ENCODE results near the gene TRIM67. TPM values are rescaled to one million over a fixed set of nuclear protein-coding genes. Genes with fewer than 3 reads are reported as not detected.

The TRIM67 gene
- total and polyA plus RNA-seq, 12 donors: 0.05 to 0.28 (median 0.11) TPM; not detected in 8

- no peak overlapping the region for H3K27ac ChIP-seq
- H3K27me3 ChIP-seq: peaks cover 0 to 20% (median 8%) of the 10 kb centered on the region in 7 donors
- no peak overlapping the region for H3K4me3 ChIP-seq
- ATAC-seq: no peak
- H3K36me3 ChIP-seq: no peaks in the 10 kb centered on the region
- no peak for DNase-seq
- no peaks in the 10 kb centered on the region for H3K4me1 ChIP-seq
- no peaks in the 10 kb centered on the region for H3K9me3 ChIP-seq
- WGBS, 2 donors: 72 to 75% methylated on average over 5 of the region's 5 CpGs
- intact Hi-C loops (cut with DNase I): loop anchor here in 2 of 10 donors (2.0 to 10.0 kb wide), 2 partner anchors 53 to 187 kb away; no protein-coding TSS in a partner anchor
- no peak for TF ChIP-seq CTCF (IDR thresholded peaks at IDR 0.05)
Observed at GRCh38 chr1:231201979-231202633, 40.2 kb downstream of the TRIM67 start.

- intact Hi-C loops (cut with DNase I): loop anchor here in 2 of 10 donors (2.0 to 10.0 kb wide), 2 partner anchors 55 to 189 kb away; no protein-coding TSS in a partner anchor
- Histone ChIP-seq H3K9me3 (no peaks in the 10 kb centered on the region), H3K4me1 (no peaks in the 10 kb centered on the region), H3K4me3 (no peak overlapping the region), H3K27me3 (peaks cover 0 to 11% (median 8%) of the 10 kb centered on the region in 7 donors), H3K36me3 (no peaks in the 10 kb centered on the region), H3K27ac (no peak overlapping the region)
- no peak for TF ChIP-seq CTCF (IDR thresholded peaks at IDR 0.05)
- DNase-seq (no peak), ATAC-seq (no peak)
- 81 to 87% methylated on average over 21 of the region's 21 CpGs for WGBS, 2 donors
Observed at GRCh38 chr1:231203259-231204057, 41.6 kb downstream of the TRIM67 start.

GRCh38 chr1:231206856-231207255, 45.0 kb downstream of the TRIM67 start:
- Histone ChIP-seq H3K27me3 (peaks cover 0 to 6% (median 3%) of the 10 kb centered on the region in 7 donors), H3K27ac (no peak overlapping the region), H3K36me3 (no peaks in the 10 kb centered on the region), H3K4me3 (no peak overlapping the region), H3K9me3 (no peaks in the 10 kb centered on the region), H3K4me1 (peaks cover 0 to 9% (median 0%) of the 10 kb centered on the region in 9 donors)
- WGBS, 2 donors: 51 to 56% methylated on average over 8 of the region's 8 CpGs
- no peak for TF ChIP-seq CTCF (IDR thresholded peaks at IDR 0.05)
- DNase-seq (no peak), ATAC-seq (no peak)
- intact Hi-C loops (cut with DNase I): loop anchor here in 1 of 10 donors (10.0 kb wide), 1 partner anchor 192 kb away; no protein-coding TSS in a partner anchor

GRCh38 chr1:231207437-231207836, 45.6 kb downstream of the TRIM67 start:
- TF ChIP-seq CTCF (IDR thresholded peaks at IDR 0.05): no peak
- Histone ChIP-seq H3K27ac (no peak overlapping the region), H3K4me1 (peaks cover 0 to 9% (median 0%) of the 10 kb centered on the region in 9 donors), H3K9me3 (no peaks in the 10 kb centered on the region), H3K27me3 (peaks cover 0 to 6% (median under 1%) of the 10 kb centered on the region in 7 donors), H3K4me3 (no peak overlapping the region), H3K36me3 (no peaks in the 10 kb centered on the region)
- ATAC-seq (no peak), DNase-seq (no peak)
- 78 to 79% methylated on average over 3 of the region's 3 CpGs for WGBS, 2 donors
- intact Hi-C loops (cut with DNase I): loop anchor here in 1 of 10 donors (10.0 kb wide), 1 partner anchor 193 kb away; no protein-coding TSS in a partner anchor

All from heart right ventricle (tissue), 16 donors.